Esophagus muscularis mucosa (tissue), 4 donors: ENCODE data around the gene EEF1AKMT2.

Experiments
- CTCF ChIP-seq, 3 experiments: fragments of 200-600 bp in 2 of 3; fragments of 450-650 bp in 1 of 3; sonication (generic) in 2 of 3; IDR thresholded peaks; one replicate each; pipeline ENCODE4 v1.5.1; 2017 to 2019; ENCODE audit warnings: antibody characterized with exemption in 3 of 3, mild to moderate bottlenecking in 2 of 3, moderate library complexity in 1 of 3
- EP300 ChIP-seq: sonication (generic); formaldehyde crosslinking; IDR thresholded peaks from one replicate; pipeline ENCODE4 v1.6.1; 2017; ENCODE audit warnings: antibody characterized with exemption
- POLR2A ChIP-seq: fragments of 450-650 bp; IDR thresholded peaks from one replicate; pipeline ENCODE4 v1.6.1; 2017; ENCODE audit warnings: antibody characterized with exemption, moderate library complexity, mild to moderate bottlenecking, low read depth
- POLR2AphosphoS5 ChIP-seq, 2 donors: sonication (generic); formaldehyde crosslinking; IDR thresholded peaks; one replicate each; pipeline ENCODE4 v1.6.1; 2017; ENCODE audit warnings: antibody characterized with exemption in 2 of 2

DNA sequence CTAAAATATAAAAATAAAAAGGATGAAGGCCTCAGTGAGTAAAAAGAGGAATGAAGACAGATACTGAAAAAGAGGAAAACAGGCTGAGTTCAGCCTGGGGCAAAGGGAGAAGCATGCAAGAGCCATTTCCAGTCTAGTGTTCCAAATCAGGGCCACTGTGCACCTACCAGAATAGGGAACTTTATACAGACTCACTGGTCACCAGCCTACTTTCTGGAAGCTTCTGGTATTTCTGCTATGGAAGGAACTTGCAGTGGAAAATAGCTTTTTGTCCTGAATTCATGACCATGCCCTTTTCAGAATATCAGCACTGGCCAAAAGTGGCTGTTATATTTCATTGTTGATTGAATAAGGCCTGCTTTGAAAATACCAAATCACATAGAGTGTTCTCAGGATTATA lies 38.8 kb upstream of the EEF1AKMT2 start:
- no peak for TF ChIP-seq CTCF (IDR thresholded peaks at IDR 0.05)
- no peak for TF ChIP-seq EP300
- TF ChIP-seq POLR2A: no peak
- no peak for TF ChIP-seq POLR2AphosphoS5 (IDR thresholded peaks at IDR 0.05)
